D341Med (cell line): ENCODE results near the gene SH3GL2.

ENCODE experiments used
- DNase-seq: peaks from one replicate; pipeline ENCODE4 v3.0.0; 2012; ENCODE audit warnings: low spot score

The SH3GL2 gene

GRCh38 chr9:17578911-17579793, at the start of gene SH3GL2:
Gene SH3GL2 (plus strand): TSS chr9:17579066.
- DNase-seq: peak; percentile 83

GRCh38 chr9:17531642-17532254, 47.1 kb upstream of the SH3GL2 start:
- peak; percentile 59 for DNase-seq

- DNase-seq: no peak
Observed at GRCh38 chr9:17532461-17532860, 46.4 kb upstream of the SH3GL2 start.

GRCh38 chr9:17535176-17535575, 43.7 kb upstream of the SH3GL2 start:
- no peak for DNase-seq

- DNase-seq: no peak
Observed at GRCh38 chr9:17536027-17536426, 42.8 kb upstream of the SH3GL2 start.

- no peak for DNase-seq
Observed at GRCh38 chr9:17551023-17551422, 27.8 kb upstream of the SH3GL2 start.

GRCh38 chr9:17555362-17556054, 23.4 kb upstream of the SH3GL2 start:
- no peak for DNase-seq

- no peak for DNase-seq
Observed at GRCh38 chr9:17556255-17556654, 22.6 kb upstream of the SH3GL2 start.

- DNase-seq: no peak
Observed at GRCh38 chr9:17556935-17557334, 21.9 kb upstream of the SH3GL2 start.

GRCh38 chr9:17571825-17572224, 7.0 kb upstream of the SH3GL2 start:
- DNase-seq: no peak

- no peak for DNase-seq
Observed at GRCh38 chr9:17574342-17574741, 4.5 kb upstream of the SH3GL2 start.

- DNase-seq: no peak
Observed at GRCh38 chr9:17578577-17578910, 322 bp upstream of the SH3GL2 start.

GRCh38 chr9:17580119-17580518, 1.3 kb downstream of the SH3GL2 start:
- no peak for DNase-seq

GRCh38 chr9:17587113-17587512, 8.2 kb downstream of the SH3GL2 start:
- no peak for DNase-seq

GRCh38 chr9:17588395-17588794, 9.5 kb downstream of the SH3GL2 start:
- DNase-seq: no peak

- no peak for DNase-seq
Observed at GRCh38 chr9:17588941-17589340, 10.1 kb downstream of the SH3GL2 start.

- no peak for DNase-seq
Observed at GRCh38 chr9:17589771-17590170, 10.9 kb downstream of the SH3GL2 start.

GRCh38 chr9:17594961-17595360, 16.1 kb downstream of the SH3GL2 start:
- DNase-seq: no peak

- DNase-seq: no peak
Observed at GRCh38 chr9:17597977-17598376, 19.1 kb downstream of the SH3GL2 start.

- DNase-seq: no peak
Observed at GRCh38 chr9:17600962-17601593, 22.2 kb downstream of the SH3GL2 start.

GRCh38 chr9:17604556-17604955, 25.7 kb downstream of the SH3GL2 start:
- no peak for DNase-seq

- DNase-seq: no peak
Observed at GRCh38 chr9:17609312-17610005, 30.6 kb downstream of the SH3GL2 start.
